H1 (cell line): ENCODE data around the gene PTGDS. TPM values are rescaled to one million over a fixed set of nuclear protein-coding genes. Genes with fewer than 3 reads are reported as not detected.

Experiments
- RFX5 ChIP-seq: IDR thresholded peaks from 2 replicates; pipeline ENCODE4 v1.6.1; 2011; ENCODE audit warnings: low read depth, low read length, improper control_type of control experiment, borderline replicate concordance
- SP4 ChIP-seq: IDR thresholded peaks from 2 replicates; pipeline ENCODE4 v1.6.1; 2012; ENCODE audit warnings: low read length, inconsistent platforms
- TAF1 ChIP-seq: IDR thresholded peaks from 2 replicates; pipeline ENCODE4 v1.6.1; 2011; ENCODE audit warnings: mild to moderate bottlenecking, low read depth, low read length
- polyA plus RNA-seq, 7 experiments: library from polyadenylated mRNA; depleted of rRNA in 3 of 7; stranded (reverse) in 5 of 7; unstranded in 2 of 7; fragments of >200 nt in 5 of 7; fragments of 200-250 nt in 2 of 7; gene quantifications; 1 replicate in 5 of 7; 2 replicates in 1 of 7; 4 replicates in 1 of 7; pipeline versions ENCODE4 v1.2.1 to v1.2.3, GENCODE V29; 2011 to 2013; ENCODE audit warnings: missing spikeins in 2 of 7, mixed read lengths in 2 of 7
- total RNA-seq: library from RNA; stranded (reverse); fragmentation: NEBNext Ultra II Directional; extraction: Animal tissue kit (Norgen Biotek cat#: 25700); gene quantifications from 2 replicates; pipeline ENCODE4 v1.2.1, GENCODE V29; 2021

The PTGDS gene
- total and polyA plus RNA-seq, 2 of the 8 experiments (the other 6 are each of a cell fraction or from before 2014, with no cell fraction given) = 1.7 to 2.3 TPM

GRCh38 chr9:136995772-136996311 lies 18.5 kb downstream of the PTGDS start (continued):
- TF ChIP-seq TAF1 (no peak), SP4 (no peak), RFX5 (no peak)
